Smooth muscle cell (in vitro differentiated cells): ENCODE results near the gene RSPH1. TPM values are rescaled to one million over a fixed set of nuclear protein-coding genes. Genes with fewer than 3 reads are reported as not detected.

ENCODE experiments used
- DNase-seq: peaks from one replicate; lab custom pipeline; 2025; ENCODE audit not compliant: unreplicated experiment; lab: John Stamatoyannopoulos, UW
- H2AFZ ChIP-seq: fragments of 200-600 bp; sonication (generic); 2 replicates; pipeline ENCODE4 v1.6.0; 2016; ENCODE audit warnings: antibody characterized with exemption, low read depth, mild to moderate bottlenecking
- H3F3A ChIP-seq: fragments of 200-600 bp; sonication (generic); 2 replicates; pipeline ENCODE4 v1.6.0; 2017; ENCODE audit warnings: antibody characterized with exemption, low read depth
- H3K27ac ChIP-seq: fragments of 200-600 bp; sonication (generic); 2 replicates; pipeline ENCODE4 v1.5.1; 2016; ENCODE audit warnings: low read depth, mild to moderate bottlenecking
- H3K27me3 ChIP-seq: fragments of 200-600 bp; sonication (generic); 2 replicates; pipeline ENCODE4 v1.6.1; 2016; ENCODE audit warnings: low read depth, mild to moderate bottlenecking
- H3K36me3 ChIP-seq: fragments of 200-600 bp; sonication (generic); 2 replicates; pipeline ENCODE4 v1.5.1; 2016; ENCODE audit warnings: low read depth
- H3K4me1 ChIP-seq: fragments of 200-600 bp; sonication (generic); 2 replicates; pipeline ENCODE4 v1.5.1; 2016; ENCODE audit warnings: low read depth
- H3K4me2 ChIP-seq: fragments of 200-600 bp; sonication (generic); 2 replicates; pipeline ENCODE4 v1.6.0; 2016; ENCODE audit warnings: mild to moderate bottlenecking
- H3K4me3 ChIP-seq: fragments of 200-600 bp; sonication (generic); 2 replicates; pipeline ENCODE4 v1.5.1; 2016; ENCODE audit warnings: mild to moderate bottlenecking
- H3K79me2 ChIP-seq: fragments of 200-600 bp; sonication (generic); 2 replicates; pipeline ENCODE4 v1.6.0; 2016; ENCODE audit warnings: low read depth, mild to moderate bottlenecking
- H3K9ac ChIP-seq: fragments of 200-600 bp; sonication (generic); 2 replicates; pipeline ENCODE4 v1.6.0; 2016; ENCODE audit warnings: low read depth
- H3K9me3 ChIP-seq: fragments of 200-600 bp; sonication (generic); replicated peaks from 2 replicates; pipeline ENCODE4 v1.5.1; 2016; ENCODE audit warnings: low read depth
- H4K20me1 ChIP-seq: fragments of 200-600 bp; sonication (generic); 2 replicates; pipeline ENCODE4 v1.6.0; 2016; ENCODE audit warnings: low read depth
- CTCF ChIP-seq: fragments of 200-600 bp; sonication (generic); IDR thresholded peaks from 2 replicates; pipeline ENCODE4 v1.5.1; 2017; ENCODE audit warnings: borderline replicate concordance, mild to moderate bottlenecking, antibody characterized with exemption; ENCODE audit not compliant: insufficient read depth, poor library complexity, severe bottlenecking
- WGBS: methylation state at CpG from one replicate; pipeline ENCODE4 v1.1.7; 2016; ENCODE audit warnings: low lambda C conversion rate; 5-methylcytosine and 5-hydroxymethylcytosine counted together
- polyA plus RNA-seq: library from polyadenylated mRNA; unstranded; fragments of >200 nt; fragmentation: Nextera tagmentation; extraction: Ambion mirVana; gene quantifications from 2 replicates; pipeline ENCODE4 v1.2.1, GENCODE V29; 2016
- total RNA-seq: library from RNA; depleted of rRNA; stranded (reverse); fragments of >200 nt; gene quantifications from 2 replicates; pipeline ENCODE4 v1.2.3, GENCODE V29; 2014

Gene RSPH1
- total and polyA plus RNA-seq, 2 experiments from 2014 or later, result 0.16 TPM; not detected in 1

- 37% methylated on average over 4 of the region's 4 CpGs for WGBS
- Histone ChIP-seq H3K9ac (no peak overlapping the region), H3K9me3 (no peaks in the 10 kb centered on the region), H3K36me3 (no peaks in the 10 kb centered on the region), H3K4me1 (peaks cover 12% of the 10 kb centered on the region), H3K4me3 (no peak overlapping the region), H3F3A (peaks cover 14% of the 10 kb centered on the region), H3K27ac (peak overlapping the region; percentile 17), H4K20me1 (no peaks in the 10 kb centered on the region), H3K27me3 (no peaks in the 10 kb centered on the region), H3K79me2 (no peaks in the 10 kb centered on the region), H2AFZ (peak overlapping the region; percentile 32), H3K4me2 (peak overlapping the region; percentile 64)
- TF ChIP-seq CTCF, result no peak
- no peak for DNase-seq
These were observed 7.7 kb upstream of the RSPH1 start for GRCh38 chr21:42503711-42504110.

- DNase-seq, result no peak
- Histone ChIP-seq H3K79me2 (no peaks in the 10 kb centered on the region), H3K4me1 (peaks cover 21% of the 10 kb centered on the region), H3K27me3 (no peaks in the 10 kb centered on the region), H4K20me1 (no peaks in the 10 kb centered on the region), H3F3A (peaks cover 15% of the 10 kb centered on the region), H3K9me3 (no peaks in the 10 kb centered on the region), H3K27ac (no peak overlapping the region), H3K36me3 (no peaks in the 10 kb centered on the region), H2AFZ (no peak overlapping the region), H3K4me3 (no peak overlapping the region), H3K4me2 (no peak overlapping the region), H3K9ac (no peak overlapping the region)
- TF ChIP-seq CTCF, result no peak
- WGBS, result 95% methylated on average over 5 of the region's 5 CpGs
These were observed 4.7 kb upstream of the RSPH1 start for GRCh38 chr21:42500736-42501135.

GRCh38 chr21:42500225-42500624 lies 4.2 kb upstream of the RSPH1 start:
- Histone ChIP-seq H3K4me3 (no peak overlapping the region), H3F3A (peaks cover 15% of the 10 kb centered on the region), H2AFZ (no peak overlapping the region), H3K4me2 (no peak overlapping the region), H3K4me1 (peaks cover 24% of the 10 kb centered on the region), H4K20me1 (no peaks in the 10 kb centered on the region), H3K36me3 (no peaks in the 10 kb centered on the region), H3K9ac (no peak overlapping the region), H3K79me2 (no peaks in the 10 kb centered on the region), H3K27ac (no peak overlapping the region), H3K9me3 (no peaks in the 10 kb centered on the region), H3K27me3 (no peaks in the 10 kb centered on the region)
- no peak for TF ChIP-seq CTCF
- WGBS, result 96% methylated on average over 4 of the region's 4 CpGs
- DNase-seq, result no peak

- 77% methylated on average over 15 of the region's 15 CpGs for WGBS
- no peak for DNase-seq
- Histone ChIP-seq H2AFZ (no peak overlapping the region), H4K20me1 (no peaks in the 10 kb centered on the region), H3K4me2 (no peak overlapping the region), H3K4me3 (no peak overlapping the region), H3K9me3 (no peaks in the 10 kb centered on the region), H3K9ac (no peak overlapping the region), H3K79me2 (no peaks in the 10 kb centered on the region), H3K27ac (no peak overlapping the region), H3K36me3 (no peaks in the 10 kb centered on the region), H3K27me3 (no peaks in the 10 kb centered on the region), H3K4me1 (peaks cover 24% of the 10 kb centered on the region), H3F3A (peaks cover 15% of the 10 kb centered on the region)
- no peak for TF ChIP-seq CTCF
These were observed 3.6 kb upstream of the RSPH1 start for GRCh38 chr21:42499444-42500112.
